H1 (cell line): ENCODE measurements around the gene EIF4EBP3. TPM values are rescaled to one million over a fixed set of nuclear protein-coding genes. Genes with fewer than 3 reads are reported as not detected.

Source experiments
- CTCF ChIA-PET: fragments of 300-600 bp; sonication (Branson Sonifier 250); formaldehyde crosslinking; loops from one replicate; lab custom pipeline; 2021; ENCODE audit not compliant: partially characterized antibody; lab: Charles Lee
- POLR2A ChIA-PET: fragments of 300-600 bp; sonication (Branson Sonifier 250); formaldehyde crosslinking; loops from one replicate; lab custom pipeline; 2021; ENCODE audit warnings: inconsistent platforms; ENCODE audit not compliant: partially characterized antibody; lab: Charles Lee
- DNase-seq, 2 experiments: peaks; one replicate each; pipeline versions ENCODE4 v3.0.0 to v3.0.0-alpha.2; 2010 to 2022; ENCODE audit warnings: low spot score in 2 of 2, low read depth in 1 of 2, mixed read lengths in 1 of 2
- FAIRE-seq: peaks from 2 replicates; lab custom pipeline; 2011; peaks lifted over from hg19 to GRCh38; lab: Jason Lieb, UNC
- H2AFZ ChIP-seq: 2 replicates; pipeline ENCODE4 v1.8.1; 2012; ENCODE audit warnings: low read length, inconsistent platforms
- H2AK5ac ChIP-seq: 2 replicates; pipeline ENCODE4 v1.6.1; 2013; ENCODE audit warnings: low read depth, low read length
- H2BK120ac ChIP-seq: replicated peaks from 2 replicates; pipeline ENCODE3; 2013; ENCODE audit warnings: low read depth, low read length, inconsistent platforms
- H2BK12ac ChIP-seq: 2 replicates; pipeline ENCODE4 v1.6.1; 2013; ENCODE audit warnings: low read depth, low read length
- H2BK15ac ChIP-seq: 2 replicates; pipeline ENCODE4 v1.6.1; 2013; ENCODE audit warnings: low read length
- H2BK20ac ChIP-seq: 2 replicates; pipeline ENCODE4 v1.6.1; 2013; ENCODE audit warnings: low read length
- H2BK5ac ChIP-seq: 2 replicates; pipeline ENCODE4 v1.6.1; 2013; ENCODE audit warnings: low read depth, low read length
- H3K14ac ChIP-seq: 2 replicates; pipeline ENCODE4 v1.6.1; 2013; ENCODE audit warnings: inconsistent platforms; ENCODE audit not compliant: insufficient read length
- H3K18ac ChIP-seq: 2 replicates; pipeline ENCODE4 v1.6.1; 2013; ENCODE audit warnings: low read length; ENCODE audit errors: extremely low read depth
- H3K23ac ChIP-seq: 2 replicates; pipeline ENCODE4 v1.6.1; 2013; ENCODE audit warnings: inconsistent platforms; ENCODE audit not compliant: insufficient read length
- H3K23me2 ChIP-seq: 2 replicates; pipeline ENCODE4 v1.6.1; 2013; ENCODE audit warnings: low read depth, low read length
- H3K27ac ChIP-seq: 2 replicates; pipeline ENCODE4 v1.6.1; 2011; ENCODE audit warnings: low read depth, low read length, inconsistent platforms
- H3K27me3 ChIP-seq, 4 experiments: replicated peaks in 1 of 4; 1 replicate in 1 of 4; 2 replicates in 3 of 4; pipeline versions ENCODE4 v1.6.1 to v1.8.1; 2011 to 2013; ENCODE audit warnings: low read length in 3 of 4, mild to moderate bottlenecking in 3 of 4, inconsistent platforms in 2 of 4, mixed read lengths in 2 of 4, moderate library complexity in 1 of 4; ENCODE audit not compliant: control insufficient read depth in 3 of 4, insufficient read depth in 3 of 4; ENCODE audit errors: extremely low read depth in 1 of 4
- H3K36me3 ChIP-seq, 4 experiments: 2 replicates each; pipeline versions ENCODE4 v1.6.1 to v1.8.1; 2011 to 2013; ENCODE audit warnings: mild to moderate bottlenecking in 4 of 4, low read length in 3 of 4, moderate library complexity in 2 of 4, control low read depth in 1 of 4, inconsistent platforms in 1 of 4; ENCODE audit not compliant: insufficient read depth in 4 of 4, control insufficient read depth in 2 of 4
- H3K4ac ChIP-seq: replicated peaks from 2 replicates; pipeline ENCODE3; 2013; ENCODE audit warnings: low read length, low read depth, mixed read lengths, inconsistent platforms; ENCODE audit not compliant: insufficient read length
- H3K4me1 ChIP-seq, 4 experiments: replicated peaks in 1 of 4; 1 replicate in 1 of 4; 2 replicates in 3 of 4; pipeline versions ENCODE4 v1.6.1 to v1.8.1; 2011 to 2013; ENCODE audit warnings: low read length in 3 of 4, inconsistent platforms in 2 of 4, mixed read lengths in 1 of 4; ENCODE audit not compliant: insufficient read depth in 4 of 4, control insufficient read depth in 3 of 4
- H3K4me2 ChIP-seq, 2 experiments: 2 replicates each; pipeline versions ENCODE4 v1.6.1 to v1.8.1; 2011 to 2013; ENCODE audit warnings: low read depth in 2 of 2, low read length in 2 of 2, control low read depth in 1 of 2, inconsistent platforms in 1 of 2, mild to moderate bottlenecking in 1 of 2; ENCODE audit not compliant: insufficient read depth in 1 of 2
- H3K4me3 ChIP-seq, 4 experiments: fragments of 200-600, 300-600 bp in 1 of 4; sonication (generic), shearing (Covaris generic), sonication (Bioruptor Twin) in 1 of 4; 2 replicates each; pipeline versions ENCODE4 v1.5.1 to v1.8.1; 2011 to 2016; ENCODE audit warnings: low read length in 4 of 4, low read depth in 3 of 4, control low read depth in 2 of 4, inconsistent platforms in 2 of 4, mild to moderate bottlenecking in 2 of 4, mixed read lengths in 1 of 4, moderate library complexity in 1 of 4; ENCODE audit not compliant: insufficient read depth in 2 of 4; ENCODE audit errors: extremely low read depth in 1 of 4
- H3K56ac ChIP-seq: replicated peaks from 2 replicates; pipeline ENCODE3; 2013; ENCODE audit warnings: low read depth, mild to moderate bottlenecking, mixed read lengths, low read length, inconsistent platforms; ENCODE audit not compliant: insufficient read length
- H3K79me1 ChIP-seq: 2 replicates; pipeline ENCODE4 v1.6.1; 2013; ENCODE audit warnings: low read depth, low read length, control low read depth
- H3K79me2 ChIP-seq, 2 experiments: 2 replicates each; pipeline versions ENCODE4 v1.6.1 to v1.8.1; 2012 to 2013; ENCODE audit warnings: low read length in 2 of 2, mild to moderate bottlenecking in 2 of 2, inconsistent platforms in 1 of 2; ENCODE audit not compliant: insufficient read depth in 2 of 2, control insufficient read depth in 1 of 2
- H3K9ac ChIP-seq, 4 experiments: replicated peaks in 1 of 4; 1 replicate in 1 of 4; 2 replicates in 3 of 4; pipeline versions ENCODE4 v1.6.1 to v1.8.1; 2011 to 2013; ENCODE audit warnings: low read depth in 3 of 4, low read length in 3 of 4, control low read depth in 2 of 4, mild to moderate bottlenecking in 2 of 4, moderate library complexity in 2 of 4, inconsistent platforms in 1 of 4; ENCODE audit errors: extremely low read depth in 1 of 4
- H3K9me3 ChIP-seq, 2 experiments: 2 replicates each; pipeline versions ENCODE4 v1.6.1 to v1.8.1; 2012 to 2013; ENCODE audit warnings: mild to moderate bottlenecking in 2 of 2, moderate library complexity in 2 of 2, control low read depth in 1 of 2, inconsistent platforms in 1 of 2, low read depth in 1 of 2, low read length in 1 of 2, mixed read lengths in 1 of 2; ENCODE audit not compliant: insufficient read depth in 2 of 2
- H4K20me1 ChIP-seq, 2 experiments: replicated peaks in 1 of 2; 2 replicates each; pipeline versions ENCODE3 to v1.8.1; 2011 to 2013; ENCODE audit warnings: inconsistent platforms in 2 of 2, low read length in 2 of 2, mild to moderate bottlenecking in 1 of 2; ENCODE audit not compliant: insufficient read depth in 2 of 2, control insufficient read depth in 1 of 2
- H4K5ac ChIP-seq: 2 replicates; pipeline ENCODE4 v1.6.1; 2013; ENCODE audit warnings: low read length, low read depth, mixed read lengths, inconsistent platforms; ENCODE audit not compliant: insufficient read length
- H4K8ac ChIP-seq: 2 replicates; pipeline ENCODE4 v1.8.0; 2013; ENCODE audit warnings: mild to moderate bottlenecking, moderate library complexity, low read length, inconsistent platforms; ENCODE audit not compliant: insufficient read depth; ENCODE audit errors: extremely low read depth
- H4K91ac ChIP-seq: replicated peaks from 2 replicates; pipeline ENCODE3; 2013; ENCODE audit warnings: low read length, mixed read lengths, inconsistent platforms; ENCODE audit not compliant: insufficient read length
- CTBP2 ChIP-seq: IDR thresholded peaks from 2 replicates; pipeline ENCODE4 v1.7.0; 2011; ENCODE audit warnings: borderline replicate concordance, mild to moderate bottlenecking, moderate library complexity, mixed read lengths, low read length; ENCODE audit not compliant: insufficient read depth, insufficient read length
- WGBS, 2 experiments: shearing (Covaris generic) in 1 of 2; methylation state at CpG; one replicate each; pipeline versions ENCODE4 v1.1.6 to v1.1.7; 2013 to 2015; ENCODE audit warnings: low lambda C conversion rate in 2 of 2, mixed read lengths in 2 of 2, inconsistent platforms in 1 of 2, low coverage in 1 of 2, missing lambda C conversion rate in 1 of 2; ENCODE audit not compliant: insufficient replicate concordance in 2 of 2, insufficient coverage in 1 of 2, insufficient read length in 1 of 2; ENCODE audit errors: extremely low coverage in 1 of 2, missing lambda C conversion rate in 1 of 2; 5-methylcytosine and 5-hydroxymethylcytosine counted together
- polyA plus RNA-seq, 7 experiments: library from polyadenylated mRNA; depleted of rRNA in 3 of 7; stranded (reverse) in 5 of 7; unstranded in 2 of 7; fragments of >200 nt in 5 of 7; fragments of 200-250 nt in 2 of 7; gene quantifications; 1 replicate in 5 of 7; 2 replicates in 1 of 7; 4 replicates in 1 of 7; pipeline versions ENCODE4 v1.2.1 to v1.2.3, GENCODE V29; 2011 to 2013; ENCODE audit warnings: missing spikeins in 2 of 7, mixed read lengths in 2 of 7
- total RNA-seq: library from RNA; stranded (reverse); fragmentation: NEBNext Ultra II Directional; extraction: Animal tissue kit (Norgen Biotek cat#: 25700); gene quantifications from 2 replicates; pipeline ENCODE4 v1.2.1, GENCODE V29; 2021

EIF4EBP3 gene
- total and polyA plus RNA-seq, 2 of the 8 experiments (the other 6 are each of a cell fraction or from before 2014, with no cell fraction given), result 11.1 to 11.7 TPM

DNA sequence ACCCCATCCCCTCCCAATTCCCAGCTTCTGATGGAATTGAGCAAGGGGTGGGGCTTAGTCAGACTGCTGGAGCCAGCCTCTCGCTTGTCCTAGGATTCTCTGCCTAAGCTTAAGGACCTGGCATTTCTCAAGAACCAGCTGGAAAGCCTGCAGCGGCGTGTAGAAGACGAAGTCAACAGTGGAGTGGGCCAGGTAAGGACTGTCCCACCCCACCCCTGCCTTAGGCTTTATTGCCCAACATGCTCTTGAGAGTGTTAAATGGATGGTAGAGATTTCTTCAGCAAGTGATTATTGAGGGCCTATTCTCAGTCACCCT lies 18.3 kb downstream of the EIF4EBP3 start:
- Histone ChIP-seq H3K27ac (no peak overlapping the region), H3K14ac (no peak overlapping the region), H3K79me2 (peaks cover 3 to 9% of the 10 kb centered on the region in 2 experiments; a peak in 3 of 4 replicates), H4K8ac (no peak overlapping the region), H3K4me2 (peak overlapping the region; percentile 90 to 98; a peak in 3 of 4 replicates), H4K20me1 (no peaks in the 10 kb centered on the region), H3K9ac (no peak overlapping the region), H3K27me3 (no peaks in the 10 kb centered on the region; a peak in 1 of 7 replicates), H2BK120ac (no peak overlapping the region), H2BK15ac (no peak overlapping the region), H2AFZ (no peak overlapping the region), H3K79me1 (peaks cover 7% of the 10 kb centered on the region), H2BK5ac (no peak overlapping the region), H2BK20ac (no peak overlapping the region), H3K9me3 (no peaks in the 10 kb centered on the region), H3K4me3 (peak overlapping the region in 1 of 4 experiments; percentile 90; a peak in 2 of 8 replicates), H3K23ac (no peak overlapping the region), H3K56ac (no peak overlapping the region), H3K4ac (no peak overlapping the region), H4K91ac (no peak overlapping the region), H4K5ac (no peak overlapping the region), H3K4me1 (peaks cover 0 to 11% (median 4%) of the 10 kb centered on the region in 4 experiments; a peak in 5 of 7 replicates), H3K36me3 (peaks cover 0 to 18% (median 13%) of the 10 kb centered on the region in 4 experiments; a peak in 4 of 8 replicates), H2AK5ac (no peak overlapping the region), H3K18ac (no peak overlapping the region), H2BK12ac (no peak overlapping the region), H3K23me2 (peaks cover 14% of the 10 kb centered on the region)
- TF ChIP-seq CTBP2, result no peak
- POLR2A ChIA-PET, result interaction anchor here (1.0 to 10.0 kb wide), 5 partner anchors 9 to 77 kb away, joined by 3 to 94 read pairs (median 4); partner anchors contain the start of genes EIF4EBP3, SRA1 and TMCO6
- FAIRE-seq (no peak), DNase-seq (no peak)
- CTCF ChIA-PET, result interaction anchor here (0.6 to 3.4 kb wide), 3 partner anchors 12 to 203 kb away, joined by 3 to 20 read pairs (median 3); no protein-coding TSS in a partner anchor
- WGBS, 2 experiments, result 85% methylated on average over 4 of the region's 4 CpGs; no CpG with 5 or more reads in 1 of the 2 experiments
